ENCODE results near the gene TPO.

The TPO gene

GRCh38 chr2:1437537-1437936 lies 24.3 kb downstream of the TPO start:
- peaks cover 0 to 8% of the 10 kb centered on the region in 2 donors for H3K27me3 Mint-ChIP-seq
- DNase-seq (no peak), ATAC-seq (replicated peaks) (no peak)
- H3K36me3 Mint-ChIP-seq (ENCODE audit: insufficient read depth): peaks cover 4% of the 10 kb centered on the region
- no peaks in the 10 kb centered on the region for H3K4me1 Mint-ChIP-seq (ENCODE audit: low read depth in 2 of 2)
- no peak overlapping the region for H3K27ac Mint-ChIP-seq
- H3K4me3 Mint-ChIP-seq: no peak overlapping the region
- no peaks in the 10 kb centered on the region for H3K9me3 Mint-ChIP-seq

- no peaks in the 10 kb centered on the region for H3K4me1 Mint-ChIP-seq (ENCODE audit: low read depth in 2 of 2)
- peaks cover 4% of the 10 kb centered on the region for H3K36me3 Mint-ChIP-seq (ENCODE audit: insufficient read depth)
- DNase-seq: no peak
- ATAC-seq (replicated peaks): no peak
- H3K4me3 Mint-ChIP-seq: no peak overlapping the region
- no peaks in the 10 kb centered on the region for H3K9me3 Mint-ChIP-seq
- H3K27ac Mint-ChIP-seq: no peak overlapping the region
- peaks cover 0 to 8% of the 10 kb centered on the region in 2 donors for H3K27me3 Mint-ChIP-seq
Measured at GRCh38 chr2:1438972-1439371, 25.7 kb downstream of the TPO start.

- H3K4me3 Mint-ChIP-seq: no peak overlapping the region
- peaks cover 0 to 8% of the 10 kb centered on the region in 2 donors for H3K27me3 Mint-ChIP-seq
- no peak overlapping the region for H3K27ac Mint-ChIP-seq
- ATAC-seq (replicated peaks) (no peak), DNase-seq (no peak)
- no peaks in the 10 kb centered on the region for H3K4me1 Mint-ChIP-seq (ENCODE audit: low read depth in 2 of 2)
- peaks cover 4% of the 10 kb centered on the region for H3K36me3 Mint-ChIP-seq (ENCODE audit: insufficient read depth)
- no peaks in the 10 kb centered on the region for H3K9me3 Mint-ChIP-seq
Measured at GRCh38 chr2:1440581-1440980, 27.3 kb downstream of the TPO start.

GRCh38 chr2:1446301-1446700 lies 33.0 kb downstream of the TPO start:
- Mint-ChIP-seq H3K4me1 (ENCODE audit: low read depth in 2 of 2) (no peaks in the 10 kb centered on the region), H3K36me3 (ENCODE audit: insufficient read depth) (no peaks in the 10 kb centered on the region), H3K27ac (no peak overlapping the region), H3K27me3 (peaks cover 5 to 39% of the 10 kb centered on the region in 2 donors), H3K9me3 (peaks cover 0 to 2% of the 10 kb centered on the region in 2 donors), H3K4me3 (no peak overlapping the region)
- no peak for ATAC-seq (replicated peaks)
- DNase-seq: no peak

DNA sequence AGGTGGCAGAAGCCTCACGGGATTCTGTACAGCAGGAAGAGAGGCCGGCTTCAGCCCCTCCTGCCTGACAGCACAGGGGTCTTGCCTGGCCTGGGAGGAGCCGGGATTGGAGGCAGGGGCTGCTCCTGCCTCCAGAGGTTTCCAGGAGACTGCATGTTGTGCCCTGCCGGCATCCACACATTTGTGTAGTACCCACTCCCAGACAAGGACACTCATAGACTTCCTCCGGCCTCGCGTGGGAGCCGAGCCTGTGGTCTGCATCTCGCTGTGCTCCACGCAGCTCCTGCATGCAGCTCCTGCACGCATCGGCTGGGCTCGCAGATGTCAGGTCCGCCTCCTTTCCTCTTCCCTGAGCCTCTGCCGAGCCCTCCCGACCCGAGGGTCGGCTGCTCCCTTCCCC lies 34.7 kb downstream of the TPO start:
- H3K27ac Mint-ChIP-seq: no peak overlapping the region
- no peaks in the 10 kb centered on the region for H3K36me3 Mint-ChIP-seq (ENCODE audit: insufficient read depth)
- no peak overlapping the region for H3K4me3 Mint-ChIP-seq
- peaks cover 0 to 2% of the 10 kb centered on the region in 2 donors for H3K9me3 Mint-ChIP-seq
- H3K27me3 Mint-ChIP-seq: peaks cover 5 to 40% of the 10 kb centered on the region in 2 donors
- ATAC-seq (replicated peaks): no peak
- H3K4me1 Mint-ChIP-seq (ENCODE audit: low read depth in 2 of 2): no peaks in the 10 kb centered on the region
- DNase-seq: no peak

- Mint-ChIP-seq H3K4me1 (ENCODE audit: low read depth in 2 of 2) (no peaks in the 10 kb centered on the region), H3K4me3 (no peak overlapping the region), H3K36me3 (ENCODE audit: insufficient read depth) (no peaks in the 10 kb centered on the region), H3K27me3 (peaks cover 5 to 45% of the 10 kb centered on the region in 2 donors), H3K27ac (no peak overlapping the region), H3K9me3 (peaks cover 0 to 2% of the 10 kb centered on the region in 2 donors)
- DNase-seq (no peak), ATAC-seq (replicated peaks) (no peak)
Measured at GRCh38 chr2:1450915-1451314, 37.7 kb downstream of the TPO start.

DNA sequence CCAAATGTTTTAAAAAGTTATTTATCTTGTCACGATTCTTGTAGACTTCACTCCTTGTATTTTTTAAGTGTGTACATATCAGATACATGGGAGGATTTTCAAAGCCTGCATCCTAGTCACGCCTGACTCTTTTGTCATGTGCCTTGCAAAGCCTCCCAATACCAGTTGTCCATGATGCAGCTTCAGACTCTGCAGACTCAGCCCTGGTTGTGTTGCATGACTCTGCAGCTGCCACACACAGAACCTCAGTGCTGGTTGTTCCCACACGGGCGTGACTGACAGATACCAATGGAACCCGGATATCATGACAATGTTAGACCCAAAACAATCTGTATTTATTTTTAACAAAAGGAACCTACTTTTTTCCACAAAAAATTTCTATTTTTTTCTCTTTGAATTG lies 38.2 kb downstream of the TPO start:
- Mint-ChIP-seq H3K4me3 (no peak overlapping the region), H3K27me3 (peaks cover 5 to 45% of the 10 kb centered on the region in 2 donors), H3K9me3 (peaks cover 0 to 2% of the 10 kb centered on the region in 2 donors), H3K36me3 (ENCODE audit: insufficient read depth) (no peaks in the 10 kb centered on the region), H3K4me1 (ENCODE audit: low read depth in 2 of 2) (no peaks in the 10 kb centered on the region), H3K27ac (no peak overlapping the region)
- DNase-seq (no peak), ATAC-seq (replicated peaks) (no peak)

DNA sequence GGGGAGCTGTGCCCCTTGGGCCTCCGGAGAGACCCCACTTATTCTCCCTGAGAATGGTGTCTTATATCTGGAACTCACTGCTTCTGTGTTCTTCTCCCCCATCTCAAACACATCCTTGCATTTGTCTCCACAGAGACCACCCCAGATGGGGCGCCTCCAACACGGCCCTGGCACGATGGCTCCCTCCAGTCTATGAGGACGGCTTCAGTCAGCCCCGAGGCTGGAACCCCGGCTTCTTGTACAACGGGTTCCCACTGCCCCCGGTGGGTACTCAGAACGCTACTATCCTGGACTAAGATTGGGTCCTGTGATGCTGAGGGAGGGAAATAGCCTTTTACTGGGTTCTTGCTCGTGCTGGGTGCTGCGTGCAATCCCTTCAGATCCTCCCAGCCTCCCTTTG lies 40.3 kb downstream of the TPO start:
- Mint-ChIP-seq H3K4me1 (ENCODE audit: low read depth in 2 of 2) (no peaks in the 10 kb centered on the region), H3K27ac (no peak overlapping the region), H3K4me3 (no peak overlapping the region), H3K36me3 (ENCODE audit: insufficient read depth) (no peaks in the 10 kb centered on the region), H3K27me3 (peaks cover 5 to 28% of the 10 kb centered on the region in 2 donors), H3K9me3 (no peaks in the 10 kb centered on the region)
- DNase-seq: no peak
- no peak for ATAC-seq (replicated peaks)

GRCh38 chr2:1454346-1454745 lies 41.1 kb downstream of the TPO start:
- Mint-ChIP-seq H3K4me3 (no peak overlapping the region), H3K27me3 (peaks cover 1 to 21% of the 10 kb centered on the region in 2 donors), H3K9me3 (no peaks in the 10 kb centered on the region), H3K27ac (no peak overlapping the region), H3K4me1 (ENCODE audit: low read depth in 2 of 2) (no peaks in the 10 kb centered on the region), H3K36me3 (ENCODE audit: insufficient read depth) (no peaks in the 10 kb centered on the region)
- no peak for ATAC-seq (replicated peaks)
- no peak for DNase-seq

DNA sequence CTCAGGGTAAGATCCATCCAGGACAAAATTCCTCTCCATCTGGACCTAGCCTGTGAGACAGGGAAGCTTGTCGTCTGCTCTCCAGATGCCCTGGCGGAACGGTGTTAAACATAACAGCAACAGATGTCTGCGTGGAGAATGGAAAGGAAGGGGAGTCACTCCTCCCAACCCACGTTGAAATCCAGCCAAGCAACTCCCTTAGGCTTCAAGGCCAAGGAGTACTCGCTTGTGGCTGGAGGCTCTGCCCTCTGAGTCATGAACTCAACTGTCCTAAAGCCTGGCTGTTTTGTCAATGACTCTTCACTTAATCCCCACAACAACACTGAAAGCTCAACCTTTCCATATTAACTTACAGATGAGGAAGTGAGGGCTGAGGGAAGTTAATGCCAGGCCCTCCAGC lies 42.2 kb downstream of the TPO start:
- no peak overlapping the region for H3K4me3 Mint-ChIP-seq
- DNase-seq (no peak), ATAC-seq (replicated peaks) (no peak)
- no peak overlapping the region for H3K27ac Mint-ChIP-seq
- no peaks in the 10 kb centered on the region for H3K9me3 Mint-ChIP-seq
- H3K36me3 Mint-ChIP-seq (ENCODE audit: insufficient read depth): no peaks in the 10 kb centered on the region
- no peaks in the 10 kb centered on the region for H3K4me1 Mint-ChIP-seq (ENCODE audit: low read depth in 2 of 2)
- peaks cover 3 to 19% of the 10 kb centered on the region in 2 donors for H3K27me3 Mint-ChIP-seq

- H3K4me3 Mint-ChIP-seq: no peak overlapping the region
- no peaks in the 10 kb centered on the region for H3K9me3 Mint-ChIP-seq
- no peak for DNase-seq
- no peak overlapping the region for H3K27ac Mint-ChIP-seq
- no peak for ATAC-seq (replicated peaks)
- H3K4me1 Mint-ChIP-seq (ENCODE audit: low read depth in 2 of 2): no peaks in the 10 kb centered on the region
- H3K36me3 Mint-ChIP-seq (ENCODE audit: insufficient read depth): no peaks in the 10 kb centered on the region
- peaks cover 6 to 15% of the 10 kb centered on the region in 2 donors for H3K27me3 Mint-ChIP-seq
Measured at GRCh38 chr2:1458432-1458831, 45.2 kb downstream of the TPO start.

- H3K9me3 Mint-ChIP-seq: no peaks in the 10 kb centered on the region
- no peaks in the 10 kb centered on the region for H3K4me1 Mint-ChIP-seq (ENCODE audit: low read depth in 2 of 2)
- no peak overlapping the region for H3K27ac Mint-ChIP-seq
- H3K27me3 Mint-ChIP-seq: peaks cover 6 to 15% of the 10 kb centered on the region in 2 donors
- no peak for DNase-seq
- no peaks in the 10 kb centered on the region for H3K36me3 Mint-ChIP-seq (ENCODE audit: insufficient read depth)
- no peak for ATAC-seq (replicated peaks)
- H3K4me3 Mint-ChIP-seq: no peak overlapping the region
Measured at GRCh38 chr2:1459727-1460126, 46.5 kb downstream of the TPO start.

DNA sequence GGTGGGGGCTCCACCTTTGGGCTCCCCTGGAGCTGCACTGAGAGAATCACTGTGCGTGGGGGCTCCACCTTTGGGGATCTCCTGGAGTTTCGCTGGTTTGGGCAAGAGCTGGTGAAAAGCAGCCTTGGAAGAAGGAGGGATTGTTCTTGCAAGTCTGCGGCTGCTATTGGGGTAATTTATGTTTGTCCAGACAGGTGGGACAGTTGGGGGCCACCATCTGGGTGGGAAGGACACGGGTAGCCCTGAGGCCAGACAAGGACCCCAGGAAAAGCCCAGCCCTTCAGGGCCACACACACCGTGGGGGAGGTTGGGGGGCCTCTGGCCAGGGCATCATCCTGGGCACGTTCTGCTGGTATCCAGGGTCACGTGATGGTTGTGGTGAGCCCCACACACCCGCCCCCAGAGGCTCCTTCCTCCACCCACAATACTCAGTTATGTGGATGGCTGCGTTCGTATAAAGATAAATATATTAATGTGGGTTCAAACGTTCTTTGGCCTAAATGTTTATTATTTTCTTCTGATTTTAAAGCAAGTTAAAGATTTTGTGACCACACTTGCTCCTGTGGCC lies 47.7 kb downstream of the TPO start:
- Mint-ChIP-seq H3K9me3 (no peaks in the 10 kb centered on the region), H3K4me3 (no peak overlapping the region), H3K36me3 (ENCODE audit: insufficient read depth) (no peaks in the 10 kb centered on the region), H3K27ac (no peak overlapping the region), H3K4me1 (ENCODE audit: low read depth in 2 of 2) (no peaks in the 10 kb centered on the region), H3K27me3 (peaks cover 6 to 10% of the 10 kb centered on the region in 2 donors)
- DNase-seq (no peak), ATAC-seq (replicated peaks) (no peak)

DNA sequence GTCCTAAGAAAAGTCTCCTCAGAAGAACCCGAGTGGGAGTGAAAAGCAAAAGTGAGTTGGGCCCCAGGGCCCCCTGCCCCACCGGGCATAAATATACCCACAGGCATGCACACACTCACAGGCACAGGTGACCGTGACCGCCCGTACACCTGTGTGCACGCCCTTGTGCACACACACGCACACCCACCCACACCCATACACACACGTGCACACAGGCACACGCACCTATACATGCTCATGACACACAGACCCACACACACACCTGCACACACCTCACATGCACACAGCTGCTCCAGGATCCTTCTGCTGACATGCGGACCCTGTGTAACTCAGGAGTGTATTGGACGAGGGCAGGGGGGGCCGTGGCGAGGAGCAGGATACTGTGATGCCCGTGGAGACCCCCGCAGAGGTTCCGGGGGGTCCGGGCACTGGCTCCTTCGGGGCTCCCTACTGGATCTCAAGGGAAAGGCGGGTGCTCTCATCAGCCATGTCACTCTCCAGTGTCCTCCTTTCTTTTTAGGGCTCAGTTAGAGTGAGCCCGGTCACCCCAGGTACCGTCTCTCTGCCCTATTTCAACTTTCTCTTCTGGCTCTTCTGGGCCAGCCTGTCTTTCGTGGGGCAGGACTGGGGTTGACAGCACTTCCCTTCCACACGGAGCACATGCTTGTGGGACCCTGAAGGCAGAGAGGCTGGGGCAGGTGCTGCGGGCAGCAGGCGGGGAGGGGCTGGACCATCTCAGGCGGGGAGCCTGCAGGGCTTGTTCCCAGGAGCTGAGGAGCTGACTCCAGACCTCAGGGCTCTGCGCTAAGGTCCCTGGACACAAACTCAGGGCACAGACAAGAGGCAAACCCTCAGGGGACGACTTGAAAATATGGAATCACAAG lies 48.5 kb downstream of the TPO start:
- H3K27me3 Mint-ChIP-seq: peaks cover 6 to 10% of the 10 kb centered on the region in 2 donors
- no peaks in the 10 kb centered on the region for H3K36me3 Mint-ChIP-seq (ENCODE audit: insufficient read depth)
- H3K4me3 Mint-ChIP-seq: no peak overlapping the region
- no peaks in the 10 kb centered on the region for H3K9me3 Mint-ChIP-seq
- H3K4me1 Mint-ChIP-seq (ENCODE audit: low read depth in 2 of 2): no peaks in the 10 kb centered on the region
- DNase-seq (no peak), ATAC-seq (replicated peaks) (no peak)
- no peak overlapping the region for H3K27ac Mint-ChIP-seq
